Gastrocnemius medialis (tissue), 4 donors: ENCODE results near the gene GSTCD.

Experiments used
- POLR2A ChIP-seq, 2 donors: fragments of 450-650 bp; IDR thresholded peaks; one replicate each; pipeline ENCODE4 v1.6.1; 2017; ENCODE audit warnings: antibody characterized with exemption in 2 of 2, mild to moderate bottlenecking in 2 of 2, moderate library complexity in 2 of 2
- TF ChIP-seq, protein P1 (sequence below), 5 experiments: fragments of 450-650 bp in 3 of 5; fragments of 200-600 bp in 2 of 5; sonication (generic) in 2 of 5; IDR thresholded peaks in 4 of 5; conservative IDR thresholded peaks in 1 of 5; 1 replicate in 4 of 5; 2 replicates in 1 of 5; pipeline ENCODE4 v1.5.1; 2016 to 2019; ENCODE audit warnings: antibody characterized with exemption in 5 of 5, mild to moderate bottlenecking in 3 of 5, moderate library complexity in 3 of 5

DNA sequence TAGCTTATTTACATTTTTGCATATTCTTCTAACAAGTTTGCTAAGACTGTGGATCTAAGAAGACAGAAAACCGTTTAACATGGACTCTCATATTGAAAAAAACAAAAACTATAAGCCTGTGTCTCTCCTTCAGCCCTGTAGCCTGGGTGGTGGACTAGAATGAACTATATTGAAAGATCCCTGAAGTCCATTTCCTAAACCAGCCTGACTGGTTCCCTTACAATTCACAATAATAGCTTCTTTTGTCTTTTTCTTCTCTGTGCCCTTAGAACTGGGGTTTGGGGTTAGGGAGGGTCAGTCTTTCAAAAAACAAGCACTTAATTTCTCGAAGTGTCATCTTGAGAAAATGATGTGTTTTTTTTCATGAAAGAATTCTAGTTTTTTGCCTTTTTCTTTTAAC lies 59.0 kb downstream of the GSTCD start:
- TF ChIP-seq POLR2A (IDR thresholded peaks at IDR 0.05), result no peak
- TF ChIP-seq, protein P1, sequence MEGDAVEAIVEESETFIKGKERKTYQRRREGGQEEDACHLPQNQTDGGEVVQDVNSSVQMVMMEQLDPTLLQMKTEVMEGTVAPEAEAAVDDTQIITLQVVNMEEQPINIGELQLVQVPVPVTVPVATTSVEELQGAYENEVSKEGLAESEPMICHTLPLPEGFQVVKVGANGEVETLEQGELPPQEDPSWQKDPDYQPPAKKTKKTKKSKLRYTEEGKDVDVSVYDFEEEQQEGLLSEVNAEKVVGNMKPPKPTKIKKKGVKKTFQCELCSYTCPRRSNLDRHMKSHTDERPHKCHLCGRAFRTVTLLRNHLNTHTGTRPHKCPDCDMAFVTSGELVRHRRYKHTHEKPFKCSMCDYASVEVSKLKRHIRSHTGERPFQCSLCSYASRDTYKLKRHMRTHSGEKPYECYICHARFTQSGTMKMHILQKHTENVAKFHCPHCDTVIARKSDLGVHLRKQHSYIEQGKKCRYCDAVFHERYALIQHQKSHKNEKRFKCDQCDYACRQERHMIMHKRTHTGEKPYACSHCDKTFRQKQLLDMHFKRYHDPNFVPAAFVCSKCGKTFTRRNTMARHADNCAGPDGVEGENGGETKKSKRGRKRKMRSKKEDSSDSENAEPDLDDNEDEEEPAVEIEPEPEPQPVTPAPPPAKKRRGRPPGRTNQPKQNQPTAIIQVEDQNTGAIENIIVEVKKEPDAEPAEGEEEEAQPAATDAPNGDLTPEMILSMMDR (IDR thresholded peaks at IDR 0.05 in 4 of 5, conservative IDR thresholded peaks at IDR 0.05 in 1 of 5), result no peak
